Effector memory CD4-positive, alpha-beta T cell (primary cell): ENCODE measurements around the gene C16orf78.

Experiments used
- DNase-seq, 3 donors: peaks; one replicate each; pipeline ENCODE4 v3.0.0-alpha.2; 2020
- H3K27ac ChIP-seq: 2 replicates; pipeline ENCODE4 v1.7.0; 2013; ENCODE audit warnings: mild to moderate bottlenecking, low read length, moderate library complexity; ENCODE audit not compliant: insufficient read depth, poor library complexity, severe bottlenecking
- H3K27me3 ChIP-seq: replicated peaks from 2 replicates; pipeline ENCODE4 v1.7.0; 2013; ENCODE audit warnings: mild to moderate bottlenecking, low read length; ENCODE audit not compliant: insufficient read depth, control insufficient read depth, poor library complexity, severe bottlenecking
- H3K36me3 ChIP-seq: 2 replicates; pipeline ENCODE4 v1.7.0; 2013; ENCODE audit warnings: mild to moderate bottlenecking, low read length, moderate library complexity; ENCODE audit not compliant: control insufficient read depth, insufficient read depth
- H3K4me1 ChIP-seq: 2 replicates; pipeline ENCODE4 v1.7.0; 2013; ENCODE audit warnings: low read length, mild to moderate bottlenecking; ENCODE audit not compliant: control insufficient read depth, insufficient read depth, poor library complexity, severe bottlenecking
- H3K4me3 ChIP-seq: 2 replicates; pipeline ENCODE4 v1.7.0; 2013; ENCODE audit warnings: low read length, low read depth, mild to moderate bottlenecking; ENCODE audit not compliant: insufficient read depth, poor library complexity, severe bottlenecking
- H3K9me3 ChIP-seq: 2 replicates; pipeline ENCODE4 v1.7.0; 2013; ENCODE audit warnings: mild to moderate bottlenecking, low read length, moderate library complexity; ENCODE audit not compliant: control insufficient read depth

The C16orf78 gene

GRCh38 chr16:49422896-49423295, 49.3 kb downstream of the C16orf78 start:
- no peak overlapping the region for H3K27ac ChIP-seq
- H3K9me3 ChIP-seq: no peaks in the 10 kb centered on the region
- no peaks in the 10 kb centered on the region for H3K27me3 ChIP-seq
- no peaks in the 10 kb centered on the region for H3K36me3 ChIP-seq
- H3K4me1 ChIP-seq: no peaks in the 10 kb centered on the region
- DNase-seq: no peak
- no peak overlapping the region for H3K4me3 ChIP-seq

DNA sequence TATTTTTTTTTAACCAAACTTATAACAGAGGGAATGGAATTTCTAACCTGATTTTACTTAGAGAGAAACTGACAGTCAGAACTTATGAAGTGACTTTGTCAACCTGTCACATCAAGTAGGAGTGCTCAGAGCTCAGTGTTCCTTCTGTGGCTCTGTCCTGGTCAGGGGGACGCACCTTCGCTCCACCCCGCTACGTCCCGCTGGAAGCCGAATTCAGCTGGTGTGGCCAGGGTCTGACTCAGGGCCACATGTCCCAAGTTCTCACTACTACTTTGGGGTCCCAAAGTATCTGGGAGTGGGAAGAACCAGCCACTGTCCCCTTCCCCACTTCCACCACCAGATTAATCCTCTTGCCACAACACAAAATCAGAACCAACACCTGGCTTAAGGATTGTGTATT, 51.4 kb downstream of the C16orf78 start:
- Histone ChIP-seq H3K36me3 (no peaks in the 10 kb centered on the region), H3K27ac (no peak overlapping the region), H3K27me3 (no peaks in the 10 kb centered on the region), H3K9me3 (no peaks in the 10 kb centered on the region), H3K4me3 (no peak overlapping the region), H3K4me1 (no peaks in the 10 kb centered on the region)
- no peak for DNase-seq

- DNase-seq: no peak
- no peaks in the 10 kb centered on the region for H3K27me3 ChIP-seq
Observed at GRCh38 chr16:49427771-49428170, 54.2 kb downstream of the C16orf78 start.

GRCh38 chr16:49428808-49429207, 55.2 kb downstream of the C16orf78 start:
- Histone ChIP-seq H3K27ac (no peak overlapping the region), H3K36me3 (no peaks in the 10 kb centered on the region), H3K9me3 (no peaks in the 10 kb centered on the region), H3K27me3 (no peaks in the 10 kb centered on the region), H3K4me3 (no peak overlapping the region), H3K4me1 (no peaks in the 10 kb centered on the region)
- no peak for DNase-seq

More at GRCh38 chr16:49427771-49428170, 54.2 kb downstream of the C16orf78 start:
- Histone ChIP-seq H3K36me3 (no peaks in the 10 kb centered on the region), H3K9me3 (no peaks in the 10 kb centered on the region), H3K4me1 (no peaks in the 10 kb centered on the region), H3K4me3 (no peak overlapping the region), H3K27ac (no peak overlapping the region)

GRCh38 chr16:49431040-49431439, 57.4 kb downstream of the C16orf78 start:
- no peak for DNase-seq
- Histone ChIP-seq H3K4me3 (no peak overlapping the region), H3K4me1 (no peaks in the 10 kb centered on the region), H3K27ac (no peak overlapping the region), H3K27me3 (no peaks in the 10 kb centered on the region), H3K9me3 (no peaks in the 10 kb centered on the region), H3K36me3 (no peaks in the 10 kb centered on the region)

DNA sequence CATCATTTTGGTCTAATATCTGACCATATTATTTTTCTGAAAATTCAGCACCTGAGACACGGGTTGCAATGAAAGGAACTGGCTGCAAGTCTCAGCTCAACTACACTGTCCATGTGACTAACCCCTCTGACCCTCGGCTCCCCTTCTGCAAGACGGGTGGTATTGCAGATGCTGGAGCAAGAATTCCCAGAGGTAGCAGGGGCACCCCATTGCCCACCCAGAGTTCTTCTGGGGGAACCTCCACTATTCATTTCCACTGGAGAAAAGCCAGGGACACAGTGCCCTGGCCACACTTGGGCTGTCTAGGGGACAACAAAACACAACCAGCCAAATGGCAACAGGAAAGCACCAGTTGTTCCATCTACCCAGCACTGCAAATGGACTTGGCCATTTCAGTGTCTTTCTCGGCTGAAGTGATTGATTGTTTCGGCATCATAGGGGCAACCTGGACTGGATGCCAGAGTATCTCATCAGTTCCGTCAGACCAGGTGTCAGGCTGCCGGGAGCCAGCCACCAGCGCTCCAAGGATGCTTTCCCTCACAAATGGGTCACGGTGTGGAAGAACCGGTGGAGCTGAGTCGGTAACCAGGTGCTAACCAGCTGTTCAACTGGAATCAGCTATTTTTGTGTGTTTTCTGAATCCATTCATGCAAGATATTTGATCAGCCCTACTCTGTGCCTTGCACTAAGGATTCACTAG, 58.1 kb downstream of the C16orf78 start:
- Histone ChIP-seq H3K4me3 (no peak overlapping the region), H3K9me3 (no peaks in the 10 kb centered on the region), H3K36me3 (no peaks in the 10 kb centered on the region), H3K27me3 (no peaks in the 10 kb centered on the region), H3K4me1 (no peaks in the 10 kb centered on the region), H3K27ac (no peak overlapping the region)
- no peak for DNase-seq

DNA sequence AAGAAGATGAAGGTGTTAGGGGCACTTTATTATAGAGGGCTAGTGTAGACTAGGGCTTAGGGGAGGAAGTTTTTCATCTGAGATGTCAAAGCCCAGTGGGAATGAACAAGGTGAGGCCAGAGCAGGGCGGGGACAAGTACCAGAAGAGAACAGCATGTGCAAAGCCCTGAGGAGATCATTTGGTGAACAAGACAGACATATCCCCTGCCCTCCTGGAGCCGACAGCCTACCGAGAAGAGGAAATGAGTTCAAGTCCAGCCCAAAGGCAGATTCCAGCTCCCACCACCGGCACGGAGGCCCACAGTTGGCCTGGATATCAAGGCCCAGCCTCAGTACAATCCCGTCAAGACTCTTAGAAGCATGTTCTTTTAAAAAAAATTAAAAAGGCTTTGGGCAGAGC, 61.1 kb downstream of the C16orf78 start:
- Histone ChIP-seq H3K36me3 (no peaks in the 10 kb centered on the region), H3K4me3 (no peak overlapping the region), H3K27me3 (no peaks in the 10 kb centered on the region), H3K27ac (no peak overlapping the region), H3K4me1 (no peaks in the 10 kb centered on the region), H3K9me3 (no peaks in the 10 kb centered on the region)
- no peak for DNase-seq

DNA sequence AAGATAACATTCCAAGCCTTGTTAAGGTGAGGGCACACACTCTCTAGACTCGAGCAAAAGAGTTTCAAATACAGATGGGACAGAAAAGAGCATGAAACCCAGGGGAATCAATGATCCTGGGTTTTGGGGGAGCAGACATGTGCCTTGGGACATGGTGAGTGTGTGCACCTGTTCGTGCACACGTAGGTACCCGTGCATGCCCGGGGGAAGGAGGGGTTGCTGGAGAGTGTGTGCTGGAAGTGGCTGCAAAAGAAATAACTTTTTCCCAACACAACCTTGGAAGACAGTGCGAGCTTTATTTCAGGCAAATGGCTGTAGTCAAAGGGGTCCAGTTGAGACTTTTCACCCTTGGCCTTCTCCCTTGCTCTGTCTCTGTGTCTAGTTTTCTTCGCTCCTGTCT, 62.6 kb downstream of the C16orf78 start:
- DNase-seq: no peak
- no peak overlapping the region for H3K27ac ChIP-seq

GRCh38 chr16:49437344-49437743, 63.7 kb downstream of the C16orf78 start:
- Histone ChIP-seq H3K9me3 (no peaks in the 10 kb centered on the region), H3K36me3 (no peaks in the 10 kb centered on the region)
- DNase-seq: no peak

More for the DNA sequence above, 62.6 kb downstream of the C16orf78 start:
- Histone ChIP-seq H3K4me3 (no peak overlapping the region), H3K27me3 (no peaks in the 10 kb centered on the region), H3K9me3 (no peaks in the 10 kb centered on the region), H3K4me1 (no peaks in the 10 kb centered on the region), H3K36me3 (no peaks in the 10 kb centered on the region)

GRCh38 chr16:49439050-49439449, 65.4 kb downstream of the C16orf78 start:
- H3K27me3 ChIP-seq: no peaks in the 10 kb centered on the region
- peaks cover 7% of the 10 kb centered on the region for H3K4me1 ChIP-seq
- H3K9me3 ChIP-seq: no peaks in the 10 kb centered on the region
- H3K4me3 ChIP-seq: no peak overlapping the region
- DNase-seq: no peak
- no peaks in the 10 kb centered on the region for H3K36me3 ChIP-seq
- no peak overlapping the region for H3K27ac ChIP-seq

More at GRCh38 chr16:49437344-49437743, 63.7 kb downstream of the C16orf78 start:
- no peaks in the 10 kb centered on the region for H3K27me3 ChIP-seq
- H3K27ac ChIP-seq: no peak overlapping the region
- peaks cover 7% of the 10 kb centered on the region for H3K4me1 ChIP-seq
- H3K4me3 ChIP-seq: no peak overlapping the region
